Lower leg skin (tissue), 3 donors: ENCODE data around the gene SECTM1.

Experiments used
- POLR2A ChIP-seq, 2 donors: fragments of 450-650 bp; IDR thresholded peaks; one replicate each; pipeline ENCODE4 v1.6.1; 2016 to 2017; ENCODE audit warnings: antibody characterized with exemption in 2 of 2, mild to moderate bottlenecking in 1 of 2, moderate library complexity in 1 of 2
- TF ChIP-seq, protein P1 (sequence below), 3 donors: fragments of 450-650 bp; IDR thresholded peaks; one replicate each; pipeline ENCODE4 v1.5.1; 2016; ENCODE audit warnings: antibody characterized with exemption in 3 of 3, mild to moderate bottlenecking in 3 of 3, moderate library complexity in 2 of 3

DNA sequence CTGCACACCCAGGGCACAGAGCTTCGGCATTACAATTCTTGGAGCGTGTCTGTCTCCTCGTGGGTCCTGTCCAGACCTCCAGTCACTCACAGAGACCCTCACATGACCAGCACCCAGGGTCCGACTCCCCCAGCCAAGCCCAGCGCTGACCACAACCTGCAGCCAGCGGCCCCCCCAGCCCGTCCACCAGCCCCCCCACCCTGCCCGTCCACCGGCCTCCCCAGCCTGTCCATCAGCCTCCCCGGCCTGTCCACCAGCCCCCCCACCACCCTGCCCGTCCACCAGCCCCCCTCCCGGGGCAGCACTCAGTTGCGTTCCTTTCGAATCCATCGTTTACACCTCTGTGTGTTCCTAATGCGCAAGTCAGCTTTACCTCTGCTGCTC, 5.8 kb downstream of the SECTM1 start:
- TF ChIP-seq, protein P1, sequence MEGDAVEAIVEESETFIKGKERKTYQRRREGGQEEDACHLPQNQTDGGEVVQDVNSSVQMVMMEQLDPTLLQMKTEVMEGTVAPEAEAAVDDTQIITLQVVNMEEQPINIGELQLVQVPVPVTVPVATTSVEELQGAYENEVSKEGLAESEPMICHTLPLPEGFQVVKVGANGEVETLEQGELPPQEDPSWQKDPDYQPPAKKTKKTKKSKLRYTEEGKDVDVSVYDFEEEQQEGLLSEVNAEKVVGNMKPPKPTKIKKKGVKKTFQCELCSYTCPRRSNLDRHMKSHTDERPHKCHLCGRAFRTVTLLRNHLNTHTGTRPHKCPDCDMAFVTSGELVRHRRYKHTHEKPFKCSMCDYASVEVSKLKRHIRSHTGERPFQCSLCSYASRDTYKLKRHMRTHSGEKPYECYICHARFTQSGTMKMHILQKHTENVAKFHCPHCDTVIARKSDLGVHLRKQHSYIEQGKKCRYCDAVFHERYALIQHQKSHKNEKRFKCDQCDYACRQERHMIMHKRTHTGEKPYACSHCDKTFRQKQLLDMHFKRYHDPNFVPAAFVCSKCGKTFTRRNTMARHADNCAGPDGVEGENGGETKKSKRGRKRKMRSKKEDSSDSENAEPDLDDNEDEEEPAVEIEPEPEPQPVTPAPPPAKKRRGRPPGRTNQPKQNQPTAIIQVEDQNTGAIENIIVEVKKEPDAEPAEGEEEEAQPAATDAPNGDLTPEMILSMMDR (IDR thresholded peaks at IDR 0.05), result no peak
- no peak for TF ChIP-seq POLR2A (IDR thresholded peaks at IDR 0.05)
